GM12873 (cell line): ENCODE results near the gene CCNT2.

Experiments
- CTCF ChIP-seq: IDR thresholded peaks from 2 replicates; pipeline ENCODE4 v1.5.1; 2012; ENCODE audit warnings: low read depth, mild to moderate bottlenecking, moderate library complexity, low read length, control low read depth; ENCODE audit not compliant: insufficient read depth; ENCODE audit errors: missing control alignments

Gene CCNT2

GRCh38 chr2:134927195-134927594, 8.6 kb downstream of the CCNT2 start:
- no peak for TF ChIP-seq CTCF

GRCh38 chr2:134932864-134933526, 14.4 kb downstream of the CCNT2 start:
- no peak for TF ChIP-seq CTCF

GRCh38 chr2:134933732-134934131, 15.1 kb downstream of the CCNT2 start:
- TF ChIP-seq CTCF: no peak

- no peak for TF ChIP-seq CTCF
These were observed 15.5 kb downstream of the CCNT2 start for GRCh38 chr2:134934150-134934549.

GRCh38 chr2:134934641-134935040, 16.0 kb downstream of the CCNT2 start:
- no peak for TF ChIP-seq CTCF

GRCh38 chr2:134936691-134937090, 18.1 kb downstream of the CCNT2 start:
- TF ChIP-seq CTCF: no peak

- no peak for TF ChIP-seq CTCF
These were observed 24.9 kb downstream of the CCNT2 start for GRCh38 chr2:134943540-134943939.
